ENCODE results near the gene SLC34A3.

SLC34A3 gene

GRCh38 chr9:137278721-137279711 lies 48.3 kb downstream of the SLC34A3 start:
- no peak for DNase-seq

- DNase-seq = no peak
These were observed 49.2 kb downstream of the SLC34A3 start for GRCh38 chr9:137279741-137280473.

DNA sequence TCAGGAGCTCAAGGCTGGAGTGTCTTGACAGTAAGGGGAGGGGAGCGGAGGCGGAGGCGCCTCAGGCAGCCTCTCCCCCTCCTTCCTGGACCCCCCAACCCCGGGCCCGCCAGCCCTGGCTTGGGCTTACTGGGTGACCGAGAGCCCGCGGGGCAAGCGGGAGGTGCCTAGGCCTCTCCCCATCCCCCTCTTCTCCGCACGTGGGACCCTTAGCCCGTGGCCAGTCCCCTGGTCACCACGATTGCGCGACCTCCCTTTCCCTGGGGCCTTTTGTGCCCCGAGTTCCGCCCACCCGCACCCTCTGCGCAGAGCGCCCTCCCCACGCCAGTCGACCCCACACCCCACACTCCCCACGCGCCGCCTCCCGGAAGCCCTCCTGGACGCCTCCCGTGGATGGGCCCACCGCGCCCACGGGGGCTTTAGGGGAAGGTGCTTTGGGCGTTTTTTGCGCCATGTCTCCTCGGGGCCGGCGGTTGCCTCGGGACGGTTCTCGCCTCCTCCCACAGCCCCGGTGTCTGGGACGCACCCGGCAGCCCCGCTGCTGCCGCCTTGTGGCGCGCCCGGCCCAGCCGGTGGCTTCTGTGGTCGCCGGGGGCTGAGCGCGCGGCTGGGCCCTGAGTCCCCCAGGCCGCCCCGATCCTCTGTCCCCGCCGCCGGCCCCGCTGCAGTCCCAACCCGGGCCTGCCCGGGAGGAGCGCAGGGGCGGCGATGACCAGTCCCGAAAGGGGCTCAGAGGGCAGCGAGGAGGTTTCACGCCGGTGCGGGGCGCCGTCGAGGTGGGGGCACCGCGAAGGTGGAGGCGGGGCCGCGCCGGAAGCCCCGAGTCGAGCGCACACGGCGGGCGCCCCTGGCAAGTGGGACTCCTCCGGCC lies 50.0 kb downstream of the SLC34A3 start:
- no peak for DNase-seq

GRCh38 chr9:137281345-137282116 lies 50.8 kb downstream of the SLC34A3 start:
- DNase-seq = no peak

Measured in NCI-H69 (cell line).